A673 (cell line): Measurements from ENCODE around the gene SEMA5B. TPM values are rescaled to one million over a fixed set of nuclear protein-coding genes. Genes with fewer than 3 reads are reported as not detected.

Source experiments
- BruUV-seq: library from RNA; stranded (reverse); fragments of 400-500 nt; replicated peaks from 2 replicates; lab custom pipeline; 2021; lab: Mats Ljungman, UMichigan
- CTCF ChIA-PET: fragments of 300-600 bp; sonication (Branson Sonifier 250); formaldehyde crosslinking; loops from one replicate; lab custom pipeline; 2022; ENCODE audit warnings: antibody characterized with exemption; lab: Charles Lee
- POLR2A ChIA-PET: fragments of 300-600 bp; sonication (Branson Sonifier 250); formaldehyde crosslinking; loops from one replicate; lab custom pipeline; 2022; ENCODE audit warnings: antibody characterized with exemption; ENCODE audit not compliant: low non-redundant PET; lab: Charles Lee
- DNase-seq: peaks from one replicate; pipeline ENCODE4 v3.0.0-alpha.2; 2015; ENCODE audit warnings: low spot score
- H3K27ac ChIP-seq: fragments of 200-600 bp; sonication (generic); 2 replicates; pipeline ENCODE4 v1.5.1; 2016; ENCODE audit warnings: mixed run types, low read depth, mild to moderate bottlenecking, mixed read lengths, antibody characterized with exemption, low read length; ENCODE audit not compliant: poor library complexity, severe bottlenecking
- H3K27me3 ChIP-seq: fragments of 200-600 bp; sonication (generic); replicated peaks from 2 replicates; pipeline ENCODE4 v1.6.1; 2017; ENCODE audit warnings: mixed run types, low read depth, mild to moderate bottlenecking, mixed read lengths, antibody characterized with exemption, low read length; ENCODE audit not compliant: insufficient read depth, poor library complexity
- H3K36me3 ChIP-seq: fragments of 200-600 bp; sonication (generic); 2 replicates; pipeline ENCODE4 v1.6.1; 2016; ENCODE audit warnings: mixed run types, mild to moderate bottlenecking, mixed read lengths, antibody characterized with exemption, low read length; ENCODE audit not compliant: insufficient read depth, poor library complexity, severe bottlenecking
- H3K4me1 ChIP-seq: fragments of 200-600 bp; sonication (generic); 2 replicates; pipeline ENCODE4 v1.6.1; 2017; ENCODE audit warnings: mixed run types, mild to moderate bottlenecking, mixed read lengths, antibody characterized with exemption, low read length; ENCODE audit not compliant: insufficient read depth, poor library complexity, severe bottlenecking
- H3K4me3 ChIP-seq: fragments of 200-600 bp; sonication (generic); 2 replicates; pipeline ENCODE4 v1.5.1; 2016; ENCODE audit warnings: low read depth, mixed run types, mild to moderate bottlenecking, mixed read lengths, low read length; ENCODE audit not compliant: poor library complexity, severe bottlenecking
- H3K9me3 ChIP-seq: fragments of 200-600 bp; sonication (generic); 2 replicates; pipeline ENCODE4 v1.6.1; 2016; ENCODE audit warnings: mixed run types, low read depth, mild to moderate bottlenecking, mixed read lengths, antibody characterized with exemption, low read length; ENCODE audit not compliant: poor library complexity, severe bottlenecking
- EZH2 ChIP-seq: fragments of 200-600 bp; sonication (generic); IDR thresholded peaks from 2 replicates; pipeline ENCODE4 v1.6.1; 2017; ENCODE audit warnings: borderline replicate concordance, low read depth, mild to moderate bottlenecking, mixed read lengths, antibody characterized with exemption, low read length; ENCODE audit not compliant: poor library complexity, severe bottlenecking
- intact Hi-C: fragments of 100-400 bp; cut with micrococcal nuclease; formaldehyde crosslinking; loops from one replicate; pipeline ENCODE4 v1.10.0; 2022; ENCODE audit not compliant: unreplicated experiment
- total RNA-seq: library from RNA; stranded (reverse); gene quantifications from 2 replicates; pipeline ENCODE4 v1.2.3, GENCODE V29; 2021
- TF ChIP-seq, protein P1 (sequence below): fragments of 300-800, 200-600 bp; sonication (generic); conservative IDR thresholded peaks from 2 replicates; pipeline ENCODE4 v1.5.1; 2017; ENCODE audit warnings: low read depth, mild to moderate bottlenecking, antibody characterized with exemption, low read length, moderate library complexity, mixed read lengths

Gene SEMA5B
- total RNA-seq, 1 experiment from 2014 or later = 7.6 TPM

DNA sequence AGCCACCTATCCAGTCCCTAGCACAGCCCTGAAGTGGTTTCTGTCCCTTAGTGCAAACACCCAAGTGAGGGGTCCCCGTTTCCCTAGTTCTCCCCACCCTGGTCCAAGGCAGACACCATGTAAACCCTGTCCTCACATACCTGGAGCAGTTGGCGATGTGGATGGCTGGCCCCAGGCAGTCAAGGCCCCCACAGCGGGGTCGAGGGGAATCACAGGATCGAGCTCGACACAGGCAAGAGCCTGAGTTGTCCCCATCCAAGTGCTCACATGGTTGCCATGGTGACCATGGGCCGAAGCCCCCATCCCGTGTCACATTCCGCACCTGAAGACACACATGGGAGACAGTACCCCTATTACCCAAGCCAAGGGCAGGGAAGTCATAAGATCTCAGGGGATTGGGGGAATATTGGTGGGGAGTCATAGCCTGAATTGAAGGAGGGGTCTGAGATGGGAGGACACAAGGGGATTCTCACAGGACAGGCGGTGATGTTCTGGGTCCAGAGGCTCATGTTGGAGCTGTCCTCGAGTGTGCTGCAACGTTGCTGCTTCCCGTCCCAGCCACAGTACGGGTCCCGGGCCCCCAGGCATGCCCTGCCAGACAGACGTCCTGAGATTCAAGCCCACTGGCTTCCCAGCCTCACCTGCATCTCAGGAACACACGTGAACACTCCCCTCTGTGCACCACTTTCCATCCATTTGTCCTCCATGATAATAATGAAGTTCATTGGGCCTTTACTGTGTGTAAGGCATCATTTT lies 112.1 kb downstream of the SEMA5B start:
- BruUV-seq = no TSS peak
- ChIA-PET POLR2A (no interaction called here), CTCF (no interaction called here)
- intact Hi-C loops = no loop called here
- Histone ChIP-seq H3K4me1 (no peaks in the 10 kb centered on the region), H3K9me3 (no peaks in the 10 kb centered on the region), H3K36me3 (no peaks in the 10 kb centered on the region), H3K4me3 (no peak overlapping the region), H3K27ac (no peak overlapping the region), H3K27me3 (peaks cover 30% of the 10 kb centered on the region)
- TF ChIP-seq EZH2 = no peak
- TF ChIP-seq, protein P1, sequence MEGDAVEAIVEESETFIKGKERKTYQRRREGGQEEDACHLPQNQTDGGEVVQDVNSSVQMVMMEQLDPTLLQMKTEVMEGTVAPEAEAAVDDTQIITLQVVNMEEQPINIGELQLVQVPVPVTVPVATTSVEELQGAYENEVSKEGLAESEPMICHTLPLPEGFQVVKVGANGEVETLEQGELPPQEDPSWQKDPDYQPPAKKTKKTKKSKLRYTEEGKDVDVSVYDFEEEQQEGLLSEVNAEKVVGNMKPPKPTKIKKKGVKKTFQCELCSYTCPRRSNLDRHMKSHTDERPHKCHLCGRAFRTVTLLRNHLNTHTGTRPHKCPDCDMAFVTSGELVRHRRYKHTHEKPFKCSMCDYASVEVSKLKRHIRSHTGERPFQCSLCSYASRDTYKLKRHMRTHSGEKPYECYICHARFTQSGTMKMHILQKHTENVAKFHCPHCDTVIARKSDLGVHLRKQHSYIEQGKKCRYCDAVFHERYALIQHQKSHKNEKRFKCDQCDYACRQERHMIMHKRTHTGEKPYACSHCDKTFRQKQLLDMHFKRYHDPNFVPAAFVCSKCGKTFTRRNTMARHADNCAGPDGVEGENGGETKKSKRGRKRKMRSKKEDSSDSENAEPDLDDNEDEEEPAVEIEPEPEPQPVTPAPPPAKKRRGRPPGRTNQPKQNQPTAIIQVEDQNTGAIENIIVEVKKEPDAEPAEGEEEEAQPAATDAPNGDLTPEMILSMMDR = no peak
- DNase-seq = no peak

DNA sequence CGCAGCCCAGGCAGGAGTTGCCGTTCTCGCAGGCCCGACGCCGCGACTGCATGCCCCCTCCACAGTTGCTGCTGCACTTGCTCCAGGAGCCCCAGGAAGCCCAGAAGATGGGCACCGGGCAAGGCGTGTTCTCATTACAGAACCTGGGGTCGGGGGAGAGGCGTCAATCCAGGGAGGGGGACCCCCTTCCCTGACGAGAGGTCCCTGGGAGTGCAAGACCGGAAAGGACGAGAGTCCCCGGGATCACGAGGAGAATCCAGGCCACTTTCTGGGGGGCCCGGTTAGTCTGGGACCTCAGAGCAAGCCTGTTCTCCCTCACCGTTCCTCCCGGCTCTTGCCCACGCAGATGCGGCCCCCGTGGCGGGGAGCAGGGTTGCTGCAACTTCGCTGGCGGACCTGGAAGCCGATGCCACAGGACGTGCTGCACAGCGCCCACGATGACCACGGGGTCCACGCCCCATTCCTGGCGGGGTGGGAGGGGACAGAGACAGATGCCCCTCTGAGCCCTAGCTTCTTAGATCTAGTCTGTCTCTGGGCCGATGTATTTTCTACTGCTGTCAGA lies 113.9 kb downstream of the SEMA5B start:
- H3K27me3 ChIP-seq = peaks cover 17% of the 10 kb centered on the region
- no peak overlapping the region for H3K4me3 ChIP-seq
- no peaks in the 10 kb centered on the region for H3K36me3 ChIP-seq
- TF ChIP-seq EZH2 = no peak
- TF ChIP-seq, protein P1 = no peak
- H3K4me1 ChIP-seq = no peaks in the 10 kb centered on the region
- no peak for DNase-seq
- H3K27ac ChIP-seq = no peak overlapping the region
- ChIA-PET POLR2A (no interaction called here), CTCF (no interaction called here)
- BruUV-seq = no TSS peak
- no peaks in the 10 kb centered on the region for H3K9me3 ChIP-seq
- intact Hi-C loops = no loop called here

DNA sequence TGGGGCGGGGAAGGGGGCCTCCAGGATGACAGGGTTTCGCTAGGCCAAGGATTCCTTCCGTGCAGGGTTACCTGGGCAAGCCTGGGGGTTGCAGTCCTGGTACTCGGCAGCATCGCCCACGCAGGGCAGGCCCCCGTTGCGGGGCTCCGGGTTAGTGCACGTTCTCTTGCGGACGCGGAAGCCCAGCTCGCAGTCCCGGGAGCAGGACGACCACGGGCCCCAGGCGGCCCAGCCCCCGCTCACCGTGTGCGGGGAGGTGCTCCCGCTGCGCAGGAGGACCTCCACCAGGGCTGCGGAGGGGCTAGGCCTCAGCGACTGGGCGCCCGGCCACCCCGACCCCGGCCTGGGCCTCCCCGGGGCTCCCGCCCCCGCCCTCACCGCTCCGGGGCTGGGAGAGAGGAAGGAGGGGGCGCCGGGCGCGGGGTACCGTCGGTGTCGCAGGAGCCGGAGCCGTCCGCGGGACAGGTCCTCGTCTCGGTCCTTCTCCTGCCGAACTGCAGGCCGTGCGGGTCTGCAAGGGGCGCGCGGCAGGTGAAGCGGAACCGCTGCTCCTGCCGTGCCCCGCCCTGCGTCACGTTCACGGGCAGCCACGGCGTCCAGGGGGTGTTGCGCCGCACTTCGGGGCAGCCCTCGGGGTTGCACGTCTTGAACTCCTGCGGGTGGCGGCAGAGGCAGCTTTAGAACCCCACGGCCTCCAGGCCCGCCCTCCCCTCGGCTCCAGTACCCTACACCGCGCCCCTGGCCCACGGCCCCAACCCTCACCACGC lies 114.6 kb downstream of the SEMA5B start:
- DNase-seq = no peak
- CTCF ChIA-PET = no interaction called here
- H3K27ac ChIP-seq = no peak overlapping the region
- peaks cover 11% of the 10 kb centered on the region for H3K27me3 ChIP-seq
- POLR2A ChIA-PET = no interaction called here
- no peak for TF ChIP-seq EZH2
- TF ChIP-seq, protein P1 = no peak
- no peak overlapping the region for H3K4me3 ChIP-seq
- BruUV-seq = no TSS peak
- H3K36me3 ChIP-seq = no peaks in the 10 kb centered on the region
- no peaks in the 10 kb centered on the region for H3K9me3 ChIP-seq
- intact Hi-C loops = no loop called here
- H3K4me1 ChIP-seq = no peaks in the 10 kb centered on the region
